Right hindlimb (tissue), 1 donor: ENCODE measurements around the gene SLC6A18.

Experiments used
- DNase-seq: peaks from one replicate; pipeline ENCODE4 v3.0.0-alpha.2; 2018

The SLC6A18 gene

DNA sequence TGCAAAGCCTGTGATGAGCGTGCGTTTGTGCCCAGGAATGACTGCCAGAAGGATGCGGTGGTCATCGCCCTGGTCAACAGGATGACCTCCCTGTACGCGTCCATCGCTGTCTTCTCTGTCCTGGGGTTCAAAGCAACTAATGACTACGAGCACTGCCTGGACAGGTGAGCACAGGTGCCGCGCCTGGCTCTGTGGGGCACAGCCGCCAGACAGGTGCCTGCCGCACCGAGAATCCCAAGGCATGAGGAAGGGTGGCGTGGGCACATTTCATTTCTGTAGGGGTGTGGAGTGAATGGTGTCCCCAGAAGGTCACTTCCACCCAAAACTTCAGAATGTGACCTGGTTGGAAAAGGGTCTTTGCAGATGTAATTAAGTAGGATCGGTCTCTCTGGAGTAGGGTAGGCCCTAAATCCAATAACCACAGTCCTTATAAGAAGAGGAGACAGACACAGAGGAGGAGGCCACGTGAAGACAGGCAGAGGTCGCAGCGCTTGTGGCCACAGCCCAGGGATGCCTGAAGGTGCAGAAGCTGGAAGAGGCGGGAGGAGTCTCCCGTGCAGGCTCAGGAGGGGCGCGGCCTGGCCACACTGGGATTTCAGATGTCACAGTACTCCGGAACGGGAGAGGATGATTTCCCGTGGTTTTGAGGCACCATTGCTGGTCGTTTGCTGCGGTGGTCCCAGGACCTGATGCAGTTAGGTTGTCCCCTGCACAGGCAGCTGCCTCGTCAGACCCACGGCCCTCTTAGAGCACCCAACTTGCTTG lies 15.5 kb downstream of the SLC6A18 start:
- no peak for DNase-seq

- no peak for DNase-seq
These were observed 16.4 kb downstream of the SLC6A18 start for GRCh38 chr5:1241509-1242080.

- DNase-seq: no peak
These were observed 17.7 kb downstream of the SLC6A18 start for GRCh38 chr5:1242733-1243486.

DNA sequence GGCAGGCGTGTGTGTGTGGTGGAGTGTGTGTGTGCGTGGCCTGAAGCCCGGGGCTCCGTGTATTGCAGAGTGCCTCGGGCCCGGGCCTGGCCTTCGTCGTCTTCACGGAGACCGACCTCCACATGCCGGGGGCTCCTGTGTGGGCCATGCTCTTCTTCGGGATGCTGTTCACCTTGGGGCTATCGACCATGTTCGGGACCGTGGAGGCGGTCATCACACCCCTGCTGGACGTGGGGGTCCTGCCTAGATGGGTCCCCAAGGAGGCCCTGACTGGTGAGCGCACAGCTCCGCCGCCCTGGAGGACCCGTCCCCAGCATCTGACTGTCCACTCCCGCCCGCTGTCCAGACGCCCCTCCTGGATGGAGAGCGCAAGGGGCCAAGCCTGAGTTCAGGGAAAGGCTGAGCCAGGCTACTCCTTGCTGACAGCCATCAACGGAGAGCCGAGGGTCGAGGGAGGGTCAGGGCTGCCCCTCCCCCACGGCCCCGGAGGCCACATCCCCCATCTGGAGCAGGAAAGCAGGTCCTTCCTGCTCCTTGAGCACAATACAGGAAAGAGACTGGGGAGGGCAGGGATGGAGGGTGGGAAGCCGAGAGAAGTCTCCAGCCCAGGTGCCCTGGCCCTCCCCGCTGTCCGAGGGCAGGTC lies 18.4 kb downstream of the SLC6A18 start:
- no peak for DNase-seq

DNA sequence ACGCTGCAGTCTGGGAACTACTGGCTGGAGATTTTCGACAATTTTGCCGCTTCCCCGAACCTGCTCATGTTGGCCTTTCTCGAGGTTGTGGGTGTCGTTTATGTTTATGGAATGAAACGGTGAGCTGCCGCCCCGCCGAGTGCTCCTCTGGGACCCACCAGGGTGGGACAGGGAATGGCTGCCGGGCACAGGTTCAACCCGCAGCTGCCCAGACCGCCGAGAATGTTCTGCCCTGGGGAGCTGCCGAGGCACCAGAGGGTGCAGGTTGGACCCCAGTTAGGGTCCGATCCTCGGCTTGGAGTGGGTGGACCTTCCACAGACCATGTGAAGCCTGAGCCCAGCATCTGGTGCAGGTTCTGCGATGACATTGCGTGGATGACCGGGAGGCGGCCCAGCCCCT lies 19.1 kb downstream of the SLC6A18 start:
- no peak for DNase-seq

- DNase-seq: no peak
These were observed 19.8 kb downstream of the SLC6A18 start for GRCh38 chr5:1244976-1245375.

DNA sequence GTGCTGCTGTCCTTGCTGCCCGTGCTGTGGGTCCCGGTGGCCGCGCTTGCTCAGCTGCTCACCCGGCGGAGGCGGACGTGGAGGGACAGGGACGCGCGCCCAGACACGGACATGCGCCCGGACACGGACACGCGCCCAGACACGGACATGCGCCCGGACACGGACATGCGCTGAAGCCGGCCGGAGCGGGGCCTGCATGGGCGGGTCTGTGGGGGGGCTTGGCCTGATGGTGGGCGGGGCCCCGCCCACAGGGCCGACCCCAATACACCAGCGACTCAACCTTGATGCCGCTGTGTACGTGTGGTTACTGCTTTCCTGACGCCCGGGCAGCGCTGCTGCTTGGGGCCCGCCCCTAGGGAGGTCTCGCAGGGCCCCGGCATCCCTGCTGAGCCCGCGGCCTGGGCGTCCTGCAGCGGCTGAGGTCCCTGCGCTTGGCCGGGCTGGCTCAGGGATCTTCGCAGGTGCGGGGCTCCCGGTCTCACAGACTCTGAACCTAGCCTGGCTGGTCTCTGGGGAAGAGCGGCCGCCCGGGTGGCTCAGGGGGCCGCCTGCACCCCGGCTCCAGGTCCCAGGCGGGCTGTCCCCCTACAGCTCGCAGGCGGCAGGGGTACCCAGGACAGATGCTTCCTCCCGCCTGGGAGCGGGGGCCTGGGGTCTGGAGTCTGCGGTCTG lies 20.9 kb downstream of the SLC6A18 start:
- DNase-seq: no peak

- peak; percentile 78 for DNase-seq
These were observed 21.7 kb downstream of the SLC6A18 start for GRCh38 chr5:1246711-1247431.

- no peak for DNase-seq
These were observed 22.6 kb downstream of the SLC6A18 start for GRCh38 chr5:1247811-1248210.

- no peak for DNase-seq
These were observed 24.4 kb downstream of the SLC6A18 start for GRCh38 chr5:1249366-1250280.

DNA sequence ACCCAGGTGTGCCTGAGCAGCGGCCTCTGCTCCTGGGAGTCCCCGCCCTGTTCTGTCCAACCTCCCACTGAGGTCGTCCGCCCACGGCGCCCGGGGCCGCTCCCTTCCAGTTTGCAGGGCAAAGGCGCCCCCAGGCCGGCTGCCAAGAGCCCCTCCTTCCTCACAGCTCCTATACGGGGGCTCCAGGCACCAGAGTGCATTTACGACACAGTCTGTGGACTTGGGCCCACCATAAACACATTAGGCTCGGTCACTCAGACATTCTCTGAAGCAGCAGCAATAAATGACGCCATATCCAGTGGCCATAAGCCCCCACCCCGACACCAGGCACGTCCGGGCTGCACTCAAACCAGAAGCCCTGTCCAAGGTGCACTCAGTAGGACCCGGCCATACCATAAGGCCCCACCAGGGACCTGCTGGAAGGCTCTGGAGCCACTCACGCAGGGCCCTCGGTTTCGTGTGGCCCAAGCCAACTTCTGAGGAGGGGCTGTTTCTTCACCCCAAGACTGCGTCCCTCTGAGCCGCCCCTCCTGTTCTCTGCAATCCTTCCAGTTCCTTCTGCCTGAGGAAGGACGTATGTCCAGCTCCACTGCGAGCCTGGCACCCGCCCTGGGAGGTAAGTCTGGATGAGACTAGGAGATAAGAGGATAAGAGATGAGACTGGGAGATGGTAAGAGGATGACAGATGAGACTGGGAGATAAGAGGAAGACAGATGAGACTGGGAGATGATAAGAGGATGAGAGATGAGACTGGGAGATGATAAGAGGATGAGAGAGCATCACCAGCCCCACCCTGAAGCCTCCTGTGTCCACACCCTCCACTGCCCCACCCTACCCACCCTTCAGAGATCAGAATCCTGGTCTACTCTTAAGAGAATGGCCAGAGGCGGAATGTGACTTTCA lies 26.7 kb downstream of the SLC6A18 start:
- no peak for DNase-seq

DNA sequence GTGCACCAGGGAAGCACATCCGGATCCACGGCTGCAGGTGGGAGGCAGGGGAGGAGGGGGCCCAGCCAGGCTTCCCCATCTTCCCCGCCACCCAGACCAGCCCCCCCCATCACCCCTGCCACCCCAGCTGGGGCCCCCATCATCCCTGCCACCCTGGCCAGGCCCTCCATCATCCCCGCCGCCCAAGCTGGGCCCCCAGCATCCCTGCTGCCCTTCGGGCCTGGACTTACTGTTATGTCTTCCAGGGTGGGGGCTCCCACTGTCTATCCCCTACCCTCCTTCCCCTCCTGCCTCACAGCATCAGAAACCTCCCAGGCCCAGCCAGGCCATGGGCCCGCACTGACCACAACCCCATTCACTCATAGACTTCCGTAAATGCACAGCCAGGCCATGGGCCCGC lies 27.5 kb downstream of the SLC6A18 start:
- no peak for DNase-seq

DNA sequence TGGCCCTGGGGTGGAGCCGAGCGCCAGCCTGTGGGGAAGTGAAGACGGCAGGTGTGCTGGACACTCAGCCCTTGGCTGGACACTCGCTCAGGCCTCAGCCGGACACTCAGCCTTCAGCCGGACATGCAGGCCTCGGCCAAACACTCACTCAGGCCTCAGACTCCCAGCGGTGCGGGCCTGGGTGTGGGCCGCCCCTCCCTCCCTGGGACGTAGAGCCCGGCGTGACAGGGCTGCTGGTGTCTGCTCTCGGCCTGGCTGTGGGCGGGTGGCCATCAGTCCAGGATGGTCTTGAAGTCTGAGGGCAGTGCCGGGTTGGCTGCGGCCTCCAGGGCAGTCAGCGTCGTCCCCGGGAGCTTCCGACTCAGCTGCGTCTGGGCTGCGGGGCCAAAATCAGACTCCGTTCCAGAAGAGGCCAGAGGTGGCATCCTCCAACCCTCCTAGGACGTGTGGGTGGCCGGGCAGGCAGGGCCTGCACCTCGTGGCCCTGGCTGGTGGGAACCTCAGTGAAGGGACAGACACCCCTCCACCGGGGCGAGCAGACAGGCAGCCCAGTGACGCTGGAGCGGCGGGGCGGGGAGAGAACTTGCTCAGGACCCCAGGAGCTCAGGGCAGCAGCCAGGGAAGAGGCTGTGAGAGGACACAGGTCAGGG lies 28.4 kb downstream of the SLC6A18 start:
- DNase-seq: no peak

GRCh38 chr5:1254196-1254595 lies 29.0 kb downstream of the SLC6A18 start:
- no peak for DNase-seq

- no peak for DNase-seq
These were observed 29.9 kb downstream of the SLC6A18 start for GRCh38 chr5:1255081-1255561.

DNA sequence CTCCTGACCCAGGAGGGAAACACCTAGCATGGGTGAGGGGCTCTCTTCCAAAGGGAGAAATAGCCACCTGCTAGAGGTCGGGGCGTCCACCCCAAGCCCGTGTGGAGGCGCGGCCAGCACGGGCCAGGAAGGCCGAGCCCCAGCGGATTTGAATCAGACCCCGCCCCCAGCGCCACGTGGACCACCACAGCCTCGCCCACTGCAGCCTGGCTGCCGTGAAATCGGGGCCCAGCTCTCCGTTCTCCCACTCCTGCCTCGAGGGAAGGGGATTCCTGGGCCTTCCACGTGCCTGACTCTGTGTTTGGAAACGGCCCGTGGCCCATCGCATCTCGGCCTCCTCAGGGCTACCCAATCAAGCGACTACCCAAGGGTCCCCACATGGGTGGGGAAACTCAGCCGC lies 31.6 kb downstream of the SLC6A18 start:
- no peak for DNase-seq

DNA sequence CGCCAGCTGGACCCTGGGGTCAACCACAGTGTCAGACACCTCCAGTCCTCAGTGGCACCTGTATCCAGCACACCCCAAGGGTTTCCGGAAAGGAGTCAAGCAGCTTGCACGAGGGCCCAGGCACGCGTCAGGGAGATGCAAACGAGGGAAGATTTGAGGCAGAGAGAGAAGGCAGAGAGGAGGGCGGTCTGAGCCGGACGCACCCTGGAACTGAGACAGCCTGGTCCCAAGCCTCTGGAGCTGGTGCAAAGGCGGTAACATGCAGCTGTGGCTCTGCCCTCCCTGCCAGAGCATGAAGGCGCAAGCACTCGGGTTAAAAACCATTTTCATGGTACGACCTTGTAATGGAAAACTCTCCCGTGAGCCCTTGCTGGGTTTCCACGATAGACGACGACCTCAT lies 32.2 kb downstream of the SLC6A18 start:
- no peak for DNase-seq

GRCh38 chr5:1257841-1258240 lies 32.7 kb downstream of the SLC6A18 start:
- DNase-seq: no peak

DNA sequence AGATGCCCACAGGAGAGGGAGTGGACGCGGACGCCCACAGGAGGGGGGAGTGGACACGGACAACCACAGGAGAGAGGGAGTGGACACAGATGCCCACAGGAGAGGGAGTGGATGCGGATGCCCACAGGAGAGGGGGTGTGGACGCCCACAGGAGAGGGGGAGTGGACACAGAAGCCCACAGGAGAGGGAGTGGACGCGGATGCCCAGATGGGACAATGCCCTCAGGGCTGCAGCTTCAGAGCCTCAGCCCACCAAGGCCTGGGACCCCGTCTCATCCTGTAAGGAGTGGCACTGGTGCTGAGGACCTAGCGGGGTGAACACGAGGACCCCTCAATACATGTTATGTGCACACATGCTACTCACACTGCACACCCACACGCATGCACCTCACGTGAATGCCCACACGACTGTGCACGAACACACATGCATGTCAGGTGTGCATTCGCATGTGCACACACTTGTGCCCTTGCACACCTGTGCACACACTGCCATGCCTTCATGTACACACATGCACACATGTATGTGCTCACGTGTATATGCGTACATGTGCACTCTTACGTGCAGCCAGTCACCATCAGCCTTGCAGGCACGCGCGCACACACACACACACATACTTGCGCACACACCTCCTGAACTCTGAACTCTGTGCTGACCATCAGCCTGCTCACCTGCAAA lies 34.8 kb downstream of the SLC6A18 start:
- no peak for DNase-seq
